ENCODE results near the gene CSNK1G2. TPM values are rescaled to one million over a fixed set of nuclear protein-coding genes. Genes with fewer than 3 reads are reported as not detected.

CSNK1G2 gene
- polyA plus RNA-seq, 1 donor from 2014 or later: 110 TPM

DNA sequence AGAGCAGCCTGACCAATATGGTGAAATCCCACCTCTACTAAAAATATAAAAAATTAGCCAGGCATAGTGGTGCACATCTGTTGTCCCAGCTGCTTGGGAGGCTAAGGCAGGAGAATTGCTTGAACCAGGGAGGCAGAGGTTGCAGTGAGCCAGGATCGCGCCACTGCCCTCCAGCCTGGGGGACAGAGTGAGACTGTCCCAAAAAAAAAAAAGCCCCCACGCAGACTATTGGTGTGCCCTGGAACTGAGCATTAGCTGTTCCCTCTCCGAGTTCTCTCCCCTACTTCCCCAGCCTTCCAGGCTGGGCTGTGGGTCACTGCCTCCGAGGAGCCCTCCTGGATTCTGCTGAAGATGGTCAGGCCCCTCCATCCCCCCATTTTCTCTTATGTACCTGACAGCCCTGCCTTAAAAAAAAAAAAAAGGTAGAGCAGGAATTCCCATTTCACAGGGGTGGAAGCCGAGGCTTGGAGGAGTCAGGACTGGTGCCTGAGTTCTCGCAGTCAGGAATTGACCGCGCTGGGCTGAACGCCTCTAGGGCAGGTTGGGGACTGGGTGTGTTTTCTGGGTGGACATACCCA lies 33.9 kb upstream of the CSNK1G2 start:
- no peaks in the 10 kb centered on the region for H3K9me2 ChIP-seq (ENCODE audit: insufficient read depth, low read length)
- no peaks in the 10 kb centered on the region for H3K9me3 ChIP-seq (ENCODE audit: low read length)
- H3K4me2 ChIP-seq (ENCODE audit: low read length): no peak overlapping the region
- TF ChIP-seq EP300 (conservative IDR thresholded peaks at IDR 0.05; ENCODE audit: poor library complexity, severe bottlenecking) (no peak), POLR2AphosphoS5 (IDR thresholded peaks at IDR 0.05) (no peak), RAD21 (conservative IDR thresholded peaks at IDR 0.05) (no peak), SMC3 (conservative IDR thresholded peaks at IDR 0.05; ENCODE audit: poor library complexity) (no peak), EZH2 (IDR thresholded peaks at IDR 0.05; ENCODE audit: borderline replicate concordance, insufficient read depth, low read length, poor library complexity, severe bottlenecking) (no peak), TAF1 (IDR thresholded peaks at IDR 0.05; ENCODE audit: low read depth) (no peak), MXI1 (conservative IDR thresholded peaks at IDR 0.05; ENCODE audit: poor library complexity, severe bottlenecking) (no peak)
- TF ChIP-seq, protein P1, sequence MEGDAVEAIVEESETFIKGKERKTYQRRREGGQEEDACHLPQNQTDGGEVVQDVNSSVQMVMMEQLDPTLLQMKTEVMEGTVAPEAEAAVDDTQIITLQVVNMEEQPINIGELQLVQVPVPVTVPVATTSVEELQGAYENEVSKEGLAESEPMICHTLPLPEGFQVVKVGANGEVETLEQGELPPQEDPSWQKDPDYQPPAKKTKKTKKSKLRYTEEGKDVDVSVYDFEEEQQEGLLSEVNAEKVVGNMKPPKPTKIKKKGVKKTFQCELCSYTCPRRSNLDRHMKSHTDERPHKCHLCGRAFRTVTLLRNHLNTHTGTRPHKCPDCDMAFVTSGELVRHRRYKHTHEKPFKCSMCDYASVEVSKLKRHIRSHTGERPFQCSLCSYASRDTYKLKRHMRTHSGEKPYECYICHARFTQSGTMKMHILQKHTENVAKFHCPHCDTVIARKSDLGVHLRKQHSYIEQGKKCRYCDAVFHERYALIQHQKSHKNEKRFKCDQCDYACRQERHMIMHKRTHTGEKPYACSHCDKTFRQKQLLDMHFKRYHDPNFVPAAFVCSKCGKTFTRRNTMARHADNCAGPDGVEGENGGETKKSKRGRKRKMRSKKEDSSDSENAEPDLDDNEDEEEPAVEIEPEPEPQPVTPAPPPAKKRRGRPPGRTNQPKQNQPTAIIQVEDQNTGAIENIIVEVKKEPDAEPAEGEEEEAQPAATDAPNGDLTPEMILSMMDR (IDR thresholded peaks at IDR 0.05; ENCODE audit: poor library complexity, severe bottlenecking): no peak
- TF ChIP-seq, protein P2, sequence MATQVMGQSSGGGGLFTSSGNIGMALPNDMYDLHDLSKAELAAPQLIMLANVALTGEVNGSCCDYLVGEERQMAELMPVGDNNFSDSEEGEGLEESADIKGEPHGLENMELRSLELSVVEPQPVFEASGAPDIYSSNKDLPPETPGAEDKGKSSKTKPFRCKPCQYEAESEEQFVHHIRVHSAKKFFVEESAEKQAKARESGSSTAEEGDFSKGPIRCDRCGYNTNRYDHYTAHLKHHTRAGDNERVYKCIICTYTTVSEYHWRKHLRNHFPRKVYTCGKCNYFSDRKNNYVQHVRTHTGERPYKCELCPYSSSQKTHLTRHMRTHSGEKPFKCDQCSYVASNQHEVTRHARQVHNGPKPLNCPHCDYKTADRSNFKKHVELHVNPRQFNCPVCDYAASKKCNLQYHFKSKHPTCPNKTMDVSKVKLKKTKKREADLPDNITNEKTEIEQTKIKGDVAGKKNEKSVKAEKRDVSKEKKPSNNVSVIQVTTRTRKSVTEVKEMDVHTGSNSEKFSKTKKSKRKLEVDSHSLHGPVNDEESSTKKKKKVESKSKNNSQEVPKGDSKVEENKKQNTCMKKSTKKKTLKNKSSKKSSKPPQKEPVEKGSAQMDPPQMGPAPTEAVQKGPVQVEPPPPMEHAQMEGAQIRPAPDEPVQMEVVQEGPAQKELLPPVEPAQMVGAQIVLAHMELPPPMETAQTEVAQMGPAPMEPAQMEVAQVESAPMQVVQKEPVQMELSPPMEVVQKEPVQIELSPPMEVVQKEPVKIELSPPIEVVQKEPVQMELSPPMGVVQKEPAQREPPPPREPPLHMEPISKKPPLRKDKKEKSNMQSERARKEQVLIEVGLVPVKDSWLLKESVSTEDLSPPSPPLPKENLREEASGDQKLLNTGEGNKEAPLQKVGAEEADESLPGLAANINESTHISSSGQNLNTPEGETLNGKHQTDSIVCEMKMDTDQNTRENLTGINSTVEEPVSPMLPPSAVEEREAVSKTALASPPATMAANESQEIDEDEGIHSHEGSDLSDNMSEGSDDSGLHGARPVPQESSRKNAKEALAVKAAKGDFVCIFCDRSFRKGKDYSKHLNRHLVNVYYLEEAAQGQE (IDR thresholded peaks at IDR 0.05; ENCODE audit: borderline replicate concordance): no peak
- no peaks in the 10 kb centered on the region for H3K27me3 ChIP-seq (ENCODE audit: insufficient read depth, low read depth, low read length)
- peaks cover 12% of the 10 kb centered on the region for H3K79me2 ChIP-seq (replicated peaks; ENCODE audit: insufficient read depth, low read length)
- H3K36me3 ChIP-seq (ENCODE audit: insufficient read depth, low read length): no peaks in the 10 kb centered on the region
- no peak overlapping the region for H3K9ac ChIP-seq (ENCODE audit: low read length)
- H4K20me1 ChIP-seq (ENCODE audit: insufficient read depth): no peaks in the 10 kb centered on the region
- no peak overlapping the region for H3K27ac ChIP-seq (ENCODE audit: low read length)
- no peak overlapping the region for H2AFZ ChIP-seq (ENCODE audit: low read depth, low read length)
- no peaks in the 10 kb centered on the region for H3F3A ChIP-seq (ENCODE audit: insufficient read depth, low read length, poor library complexity, severe bottlenecking)
- no peak overlapping the region for H3K4me3 ChIP-seq (ENCODE audit: low read length)

DNA sequence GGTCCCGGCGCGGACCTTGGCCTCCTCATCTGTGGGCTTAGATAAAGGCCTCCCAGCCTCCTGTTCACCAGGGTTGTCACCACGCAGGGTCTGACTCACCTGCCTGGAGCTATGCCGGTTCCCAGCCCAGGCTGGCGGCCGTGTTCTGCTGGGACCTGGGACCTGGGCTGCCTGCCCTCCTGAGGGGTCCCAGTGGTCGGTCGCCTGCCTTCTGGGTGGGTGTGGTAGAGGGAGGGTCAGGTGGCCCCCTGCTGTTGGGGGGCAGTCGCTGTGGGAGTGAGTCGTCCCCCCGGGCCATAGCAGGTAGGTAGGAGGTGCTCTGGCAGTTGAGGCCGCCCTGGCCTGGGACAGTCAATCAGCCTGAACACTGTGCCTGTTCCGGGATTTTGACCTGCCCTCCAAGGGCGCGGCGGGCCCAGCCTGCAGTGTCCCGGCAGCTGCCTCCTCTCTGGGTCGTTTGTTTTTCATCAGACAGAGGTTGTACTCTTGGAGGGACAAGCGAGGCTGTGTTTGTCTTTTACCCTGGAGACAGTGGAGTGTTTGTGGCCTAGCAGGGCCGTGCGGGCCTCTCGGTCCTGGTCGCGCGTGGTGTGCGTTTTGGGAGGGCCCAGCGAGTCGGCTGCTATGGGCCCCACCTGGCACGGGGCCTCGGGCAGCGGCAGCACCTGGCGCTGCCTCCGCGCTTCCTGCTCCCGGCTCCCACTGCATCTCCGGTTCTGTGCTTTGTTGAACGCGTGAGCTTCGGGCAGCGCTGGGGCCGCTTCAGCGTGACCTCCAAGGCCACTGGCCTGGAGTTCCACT lies 33.2 kb upstream of the CSNK1G2 start:
- Histone ChIP-seq H2AFZ (ENCODE audit: low read depth, low read length) (no peak overlapping the region), H3K9me2 (ENCODE audit: insufficient read depth, low read length) (no peaks in the 10 kb centered on the region), H4K20me1 (ENCODE audit: insufficient read depth) (no peaks in the 10 kb centered on the region), H3K9ac (ENCODE audit: low read length) (no peak overlapping the region), H3K9me3 (ENCODE audit: low read length) (no peaks in the 10 kb centered on the region), H3F3A (ENCODE audit: insufficient read depth, low read length, poor library complexity, severe bottlenecking) (no peaks in the 10 kb centered on the region), H3K79me2 (replicated peaks; ENCODE audit: insufficient read depth, low read length) (peaks cover 12% of the 10 kb centered on the region), H3K4me3 (ENCODE audit: low read length) (no peak overlapping the region), H3K27ac (ENCODE audit: low read length) (no peak overlapping the region), H3K27me3 (ENCODE audit: insufficient read depth, low read depth, low read length) (no peaks in the 10 kb centered on the region), H3K4me2 (ENCODE audit: low read length) (no peak overlapping the region), H3K36me3 (ENCODE audit: insufficient read depth, low read length) (no peaks in the 10 kb centered on the region)
- TF ChIP-seq, protein P1 (IDR thresholded peaks at IDR 0.05; ENCODE audit: poor library complexity, severe bottlenecking): no peak
- TF ChIP-seq MXI1 (conservative IDR thresholded peaks at IDR 0.05; ENCODE audit: poor library complexity, severe bottlenecking) (no peak), TAF1 (IDR thresholded peaks at IDR 0.05; ENCODE audit: low read depth) (no peak), EP300 (conservative IDR thresholded peaks at IDR 0.05; ENCODE audit: poor library complexity, severe bottlenecking) (no peak), SMC3 (conservative IDR thresholded peaks at IDR 0.05; ENCODE audit: poor library complexity) (no peak)

Data from neural cell (in vitro differentiated cells).